ENCODE results near the gene DDX19B.
A peak's percentile ranks its signal among the peaks of the same experiment; 100 is the strongest.

Gene DDX19B

GRCh38 chr16:70349783-70350182, 50.8 kb downstream of the DDX19B start:
- DNase-seq (ENCODE audit: low read depth in 2 of 2) = no peak

- DNase-seq (ENCODE audit: low read depth in 2 of 2) = no peak
Observed at GRCh38 chr16:70359552-70359951, 60.6 kb downstream of the DDX19B start.

- DNase-seq (ENCODE audit: low read depth in 2 of 2) = no peak
Observed at GRCh38 chr16:70364399-70364798, 65.4 kb downstream of the DDX19B start.

GRCh38 chr16:70370145-70370544, 71.2 kb downstream of the DDX19B start:
- DNase-seq (ENCODE audit: low read depth in 2 of 2) = peak in 1 of 2 donors; percentile 7

GRCh38 chr16:70370924-70371323, 71.9 kb downstream of the DDX19B start:
- DNase-seq (ENCODE audit: low read depth in 2 of 2) = no peak

GRCh38 chr16:70372921-70373728, 74.1 kb downstream of the DDX19B start:
- no peak for DNase-seq (ENCODE audit: low read depth in 2 of 2)

GRCh38 chr16:70374213-70374612, 75.2 kb downstream of the DDX19B start:
- no peak for DNase-seq (ENCODE audit: low read depth in 2 of 2)

GRCh38 chr16:70375636-70376611, 76.9 kb downstream of the DDX19B start:
- DNase-seq (ENCODE audit: low read depth in 2 of 2) = no peak

- no peak for DNase-seq (ENCODE audit: low read depth in 2 of 2)
Observed at GRCh38 chr16:70377782-70378181, 78.8 kb downstream of the DDX19B start.

- DNase-seq (ENCODE audit: low read depth in 2 of 2) = no peak
Observed at GRCh38 chr16:70378869-70379493, 80.0 kb downstream of the DDX19B start.

GRCh38 chr16:70380248-70380918, 81.4 kb downstream of the DDX19B start:
- DNase-seq (ENCODE audit: low read depth in 2 of 2) = peak; percentile 75 to 79

- peak; percentile 96 for DNase-seq (ENCODE audit: low read depth in 2 of 2)
Observed at GRCh38 chr16:70380919-70381603, 82.1 kb downstream of the DDX19B start.

- DNase-seq (ENCODE audit: low read depth in 2 of 2) = no peak
Observed at GRCh38 chr16:70381604-70382342, 82.8 kb downstream of the DDX19B start.

- DNase-seq (ENCODE audit: low read depth in 2 of 2) = no peak
Observed at GRCh38 chr16:70383421-70383960, 84.5 kb downstream of the DDX19B start.
